GM19025 (cell line): ENCODE results near the gene IL22.

Source experiments
- ATAC-seq: cut with Tn5 transposase; IDR thresholded peaks from one replicate; pipeline ENCODE4 v1.9.1; 2021; ENCODE audit warnings: mild to moderate bottlenecking, low read depth, moderate library complexity; ENCODE audit not compliant: unreplicated experiment

The IL22 gene

DNA sequence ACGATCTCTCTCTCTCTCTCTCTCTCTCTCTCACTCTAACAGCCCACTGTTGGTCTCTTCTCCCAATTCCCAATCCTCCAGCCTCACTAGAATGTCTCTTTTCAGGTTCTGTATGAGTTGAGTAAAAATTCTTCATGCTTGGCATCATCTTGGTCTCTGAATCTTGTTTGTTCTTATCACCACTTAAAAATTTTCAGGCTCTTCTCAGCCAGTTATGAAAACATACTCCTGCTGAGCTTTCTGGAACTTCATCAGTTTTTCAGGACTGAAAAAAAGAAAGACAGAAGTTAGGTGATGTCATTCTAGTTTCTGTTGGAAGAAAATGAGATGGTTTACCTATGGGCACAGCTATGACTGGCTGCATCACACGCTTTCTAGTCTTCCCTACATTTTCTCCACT is 11.5 kb upstream of the IL22 start:
- ATAC-seq, result no peak

DNA sequence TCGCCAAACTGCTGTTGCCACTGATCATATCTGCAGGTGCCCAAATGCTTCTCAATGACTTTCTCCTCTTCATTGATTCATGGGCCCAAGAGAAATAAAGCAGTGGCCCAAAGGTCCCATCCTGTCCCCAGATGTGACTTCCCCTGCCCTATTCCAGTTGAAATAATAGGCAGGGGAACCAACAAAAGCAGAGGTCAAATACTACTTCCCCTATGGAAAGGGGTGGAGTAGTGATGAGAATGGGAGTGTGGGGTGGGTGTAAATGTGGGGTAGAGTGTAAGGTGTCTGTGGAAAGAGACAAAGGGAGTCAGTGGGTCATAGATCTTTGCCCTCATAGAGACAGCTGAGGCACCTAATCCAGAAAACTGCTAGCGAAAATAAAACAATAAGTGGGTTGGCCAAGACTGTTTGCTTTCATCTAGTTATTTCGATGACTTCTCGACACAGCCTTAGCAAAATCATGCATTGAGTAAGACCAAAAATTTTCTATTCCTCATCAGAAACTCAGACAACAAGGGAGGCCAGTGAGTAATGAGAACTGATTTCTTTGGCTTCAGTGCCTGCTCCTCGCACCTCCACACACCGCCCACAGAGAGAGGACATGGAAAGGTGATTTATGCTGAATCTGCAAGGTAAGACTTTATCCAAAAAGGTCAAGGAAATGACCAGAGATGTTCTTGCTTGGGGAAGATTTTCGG is 10.9 kb upstream of the IL22 start:
- no peak for ATAC-seq

DNA sequence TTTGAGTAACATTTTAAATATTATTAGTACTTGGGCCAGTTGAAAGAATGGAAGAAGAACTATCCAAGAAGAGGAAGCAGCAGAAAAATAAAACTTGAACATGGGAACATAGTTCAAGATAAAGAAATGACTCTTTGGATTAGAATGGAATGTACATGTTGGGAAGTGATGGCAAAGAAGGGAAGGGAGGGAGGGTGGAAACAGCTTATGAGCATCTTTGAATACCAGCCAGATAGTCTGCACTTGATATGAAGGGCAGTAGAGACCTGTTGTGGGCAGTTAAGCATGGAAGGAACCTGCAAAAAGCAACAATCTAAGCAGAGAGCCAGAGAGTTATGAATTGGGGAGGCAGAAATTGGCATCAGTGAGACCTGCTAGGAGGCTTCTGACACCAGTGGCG is 10.0 kb upstream of the IL22 start:
- ATAC-seq, result no peak

DNA sequence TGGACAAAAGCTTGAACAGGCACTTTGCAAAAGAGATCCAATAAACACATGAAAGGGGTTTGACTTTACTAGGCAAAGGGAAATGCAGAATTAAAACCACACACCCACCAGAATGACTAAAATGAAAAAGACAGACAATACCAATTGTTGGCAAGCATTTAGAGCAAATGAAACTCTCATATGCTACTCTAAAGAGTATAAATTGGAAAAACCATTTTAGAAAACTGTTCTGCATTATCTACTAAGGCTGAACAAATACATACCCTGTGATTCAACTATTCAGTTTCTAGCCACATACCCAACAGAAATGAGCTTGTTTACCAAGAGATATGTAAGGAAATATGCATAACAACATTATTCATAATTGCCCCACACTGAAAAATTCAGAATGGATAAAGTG is 8.5 kb upstream of the IL22 start:
- ATAC-seq, result no peak

DNA sequence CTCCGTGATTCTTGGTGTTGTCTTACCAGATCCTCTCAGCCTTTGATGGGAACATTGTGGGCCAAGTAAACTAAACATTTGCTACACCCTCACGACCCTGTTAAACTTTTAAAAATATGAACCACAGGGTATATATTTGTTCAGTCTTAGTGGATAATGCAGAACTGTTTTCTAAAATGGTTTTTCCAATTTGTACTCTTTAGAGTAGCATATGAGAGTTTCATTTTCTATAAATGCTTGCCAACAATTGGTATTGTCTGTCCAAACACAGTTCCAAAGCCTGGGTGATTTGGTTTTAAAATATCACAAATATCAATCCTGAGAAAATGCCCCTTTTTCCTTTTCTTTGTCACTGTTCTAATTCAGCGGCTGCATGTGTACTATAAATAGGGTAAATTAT is 6.7 kb upstream of the IL22 start:
- ATAC-seq, result no peak

DNA sequence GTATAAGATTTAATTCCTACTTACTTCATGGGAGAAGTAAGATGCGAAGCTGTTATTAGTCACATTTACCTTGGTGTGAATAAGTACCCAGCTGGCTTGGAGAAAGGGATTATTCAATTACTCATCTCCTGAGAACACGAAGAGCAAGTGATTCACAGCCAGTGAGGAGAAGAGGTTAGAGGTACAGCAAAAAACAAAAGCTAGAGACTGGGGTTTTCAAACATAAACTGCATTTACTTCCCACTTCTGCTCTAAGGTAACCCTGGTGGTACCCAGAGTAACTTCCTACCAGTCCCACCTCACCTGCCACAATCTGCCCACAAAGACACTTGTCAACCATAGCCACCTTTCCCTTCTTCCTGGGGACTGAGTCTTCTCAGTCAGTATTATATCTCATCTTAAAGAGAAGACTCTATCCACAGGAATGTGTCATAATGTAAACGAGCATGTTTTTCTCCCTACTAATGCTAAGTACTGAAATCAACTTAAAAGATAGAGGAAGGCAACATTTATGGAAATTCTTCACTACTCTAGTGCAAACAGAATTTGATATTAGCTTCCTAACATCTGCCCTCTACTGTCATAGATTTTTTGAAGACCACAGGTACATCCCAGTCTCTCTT is 6.0 kb upstream of the IL22 start:
- no peak for ATAC-seq

DNA sequence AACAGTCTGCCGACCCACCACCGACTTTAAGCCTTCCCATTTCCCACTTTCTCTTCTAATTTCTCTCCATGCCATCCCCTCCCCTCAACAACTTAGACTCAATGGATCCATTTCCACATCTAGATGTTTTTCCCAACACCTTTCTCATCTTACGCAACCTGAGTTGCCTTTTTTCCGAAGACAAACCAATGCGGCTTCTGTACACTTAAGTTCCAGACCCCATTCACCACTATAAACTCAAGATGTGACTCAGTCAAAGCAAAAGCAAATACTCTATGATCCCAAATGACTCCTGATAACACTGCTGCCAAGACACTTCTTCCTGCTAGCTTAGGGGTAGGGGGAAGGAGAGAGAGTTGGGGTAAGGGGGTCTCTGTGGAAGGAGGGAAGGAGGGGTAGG is 1.3 kb downstream of the IL22 start:
- no peak for ATAC-seq

DNA sequence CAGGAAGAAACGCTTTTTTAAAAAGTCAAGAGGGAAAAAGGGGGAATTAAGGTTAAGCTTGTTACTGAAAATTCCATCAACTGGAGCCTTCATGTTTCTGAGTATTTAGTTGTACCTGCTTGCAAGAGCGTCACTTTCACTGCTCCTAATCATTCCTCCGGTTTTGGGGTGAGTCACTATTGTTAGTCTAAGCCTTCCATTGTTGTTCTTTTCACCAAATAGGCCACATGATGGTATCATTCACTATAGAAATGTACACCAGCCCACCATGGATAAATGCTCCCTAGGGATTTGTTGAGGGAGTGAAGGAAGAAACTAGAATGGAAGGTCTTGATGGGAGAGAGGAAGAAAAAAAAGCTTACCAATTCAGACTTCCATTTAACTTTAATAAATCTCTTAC is 3.0 kb downstream of the IL22 start:
- ATAC-seq, result no peak

DNA sequence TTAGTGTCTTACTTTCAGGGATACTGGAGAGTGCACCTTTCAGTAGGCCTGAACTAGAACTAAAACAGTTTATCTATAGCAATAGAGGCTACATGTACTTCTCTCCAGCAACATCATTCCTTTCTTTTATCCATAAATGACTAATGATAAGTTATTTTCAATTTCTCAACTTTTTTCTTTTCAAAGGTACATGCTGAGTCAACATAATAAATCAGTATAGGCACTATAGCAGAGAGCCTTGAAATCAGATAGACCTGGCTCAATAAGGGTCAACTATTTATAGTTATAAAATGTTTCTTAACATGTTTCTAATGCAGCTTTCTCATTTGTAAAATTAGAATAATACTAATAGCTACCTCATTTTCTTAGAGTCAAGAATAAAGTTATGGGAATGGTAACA is 5.6 kb downstream of the IL22 start:
- no peak for ATAC-seq

DNA sequence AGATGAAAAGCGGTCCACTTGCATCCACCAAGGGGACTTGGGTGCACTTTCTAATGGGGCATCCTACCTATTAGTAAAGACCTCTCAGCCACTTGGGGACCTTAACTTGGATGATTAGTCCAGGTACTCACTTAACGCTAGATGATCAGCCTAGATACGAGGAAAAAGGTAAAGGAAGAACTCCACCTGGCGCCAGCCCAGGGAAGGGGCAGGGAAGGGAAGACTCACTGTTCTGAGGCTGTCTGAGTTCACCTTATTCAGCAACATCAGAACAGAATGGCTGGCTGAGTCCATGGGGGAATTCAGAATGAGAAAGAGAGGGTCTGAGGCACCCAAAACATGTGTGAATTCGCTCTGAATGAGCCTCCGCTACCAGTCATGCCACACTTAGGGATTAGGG is 7.1 kb downstream of the IL22 start:
- ATAC-seq, result no peak

DNA sequence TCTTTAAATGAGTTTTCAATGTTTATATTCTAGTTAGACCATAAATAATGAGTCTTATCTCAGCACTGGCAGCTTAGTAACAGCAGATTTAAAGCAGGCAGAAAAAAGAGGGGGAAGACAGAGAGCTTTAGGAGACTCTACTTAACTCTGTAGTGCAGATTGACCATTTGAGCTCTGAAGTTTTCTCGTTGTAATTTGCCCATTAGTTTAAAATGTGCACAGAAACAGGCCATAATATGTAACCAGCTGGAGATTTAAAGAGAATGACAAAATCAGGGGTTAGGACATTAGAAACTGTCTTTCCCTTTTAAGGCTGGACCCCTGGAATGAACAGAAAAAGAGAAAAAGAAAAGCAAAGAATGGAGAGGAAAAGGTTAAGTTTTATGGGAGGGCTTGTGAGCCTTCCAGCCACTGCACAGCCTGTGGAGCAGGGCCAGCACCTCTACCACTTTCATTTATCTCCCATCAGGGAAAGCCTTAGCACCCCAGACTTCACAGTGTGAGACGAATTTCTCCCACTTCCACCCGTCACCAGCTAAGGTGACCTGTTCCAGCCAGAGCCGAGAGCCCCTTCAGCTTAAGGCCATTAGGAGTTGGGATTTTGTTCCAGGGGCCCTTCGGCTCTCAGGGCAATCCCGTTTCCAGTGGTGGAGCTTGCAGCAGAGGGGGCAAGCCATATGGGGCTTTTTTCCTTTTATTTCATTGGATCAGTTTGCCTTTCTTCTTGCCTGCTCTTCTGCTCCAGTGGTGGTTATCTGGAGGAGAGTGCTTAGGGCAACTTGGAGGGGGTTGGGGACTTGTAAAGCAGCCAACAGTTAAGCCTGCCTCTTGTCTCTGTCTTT is 8.0 kb downstream of the IL22 start:
- ATAC-seq, result no peak

DNA sequence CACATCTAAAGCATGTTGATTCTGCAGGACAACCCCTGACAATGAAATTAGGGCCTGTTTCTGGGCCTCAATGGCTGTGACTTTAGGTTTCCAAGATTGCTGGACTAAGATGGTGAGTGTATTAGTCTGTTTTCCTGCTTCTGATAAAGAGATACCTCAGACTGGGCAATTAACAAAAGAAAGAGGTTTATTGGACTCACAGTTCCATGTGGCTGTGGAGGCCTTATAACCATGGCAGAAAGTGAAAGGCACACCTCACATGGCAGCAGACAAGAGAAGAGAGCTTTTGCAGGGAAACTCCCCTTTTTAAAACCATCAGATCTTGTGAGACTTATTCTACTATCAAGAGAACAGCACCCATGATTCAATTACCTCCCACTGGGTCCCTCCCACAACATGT is 10.6 kb downstream of the IL22 start:
- ATAC-seq, result no peak

DNA sequence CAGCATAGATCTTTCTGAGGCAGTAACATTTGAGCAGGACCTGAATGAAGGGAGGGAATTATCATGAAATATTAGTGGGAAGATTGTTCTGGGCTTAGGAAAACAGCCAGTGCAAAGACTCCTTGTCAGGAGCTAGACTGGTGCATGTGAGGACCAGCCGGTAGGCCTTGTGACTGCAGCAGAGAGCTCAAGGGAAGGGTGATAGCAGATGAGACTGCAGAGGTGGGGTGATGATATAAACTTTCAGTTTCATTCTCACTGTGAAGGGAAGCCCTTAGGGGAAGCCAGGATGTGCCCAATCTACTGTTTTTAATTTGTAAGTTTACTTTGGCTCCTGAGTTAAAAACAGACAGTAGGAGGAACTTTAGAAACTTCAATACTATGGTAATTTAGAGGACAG is 12.4 kb downstream of the IL22 start:
- ATAC-seq, result peak; percentile 96

DNA sequence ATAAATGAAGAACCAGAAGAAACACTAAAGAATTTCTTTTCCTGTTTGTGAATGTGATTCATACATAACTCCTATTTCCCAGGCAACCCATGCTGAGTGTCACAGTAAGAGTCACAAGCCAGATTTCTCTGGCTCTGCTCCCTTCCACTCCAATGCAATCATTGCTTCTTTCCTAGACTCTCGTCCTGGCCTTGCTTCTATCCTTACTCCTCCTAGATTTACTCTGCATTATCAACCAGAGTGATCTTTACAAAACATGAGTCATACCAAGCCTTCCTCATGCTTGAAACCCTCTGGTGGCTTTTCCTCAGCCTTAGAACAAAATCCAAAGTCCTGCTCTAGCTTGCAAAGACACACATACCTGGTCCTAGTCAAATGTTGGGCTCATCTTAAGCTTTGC is 13.3 kb downstream of the IL22 start:
- no peak for ATAC-seq

DNA sequence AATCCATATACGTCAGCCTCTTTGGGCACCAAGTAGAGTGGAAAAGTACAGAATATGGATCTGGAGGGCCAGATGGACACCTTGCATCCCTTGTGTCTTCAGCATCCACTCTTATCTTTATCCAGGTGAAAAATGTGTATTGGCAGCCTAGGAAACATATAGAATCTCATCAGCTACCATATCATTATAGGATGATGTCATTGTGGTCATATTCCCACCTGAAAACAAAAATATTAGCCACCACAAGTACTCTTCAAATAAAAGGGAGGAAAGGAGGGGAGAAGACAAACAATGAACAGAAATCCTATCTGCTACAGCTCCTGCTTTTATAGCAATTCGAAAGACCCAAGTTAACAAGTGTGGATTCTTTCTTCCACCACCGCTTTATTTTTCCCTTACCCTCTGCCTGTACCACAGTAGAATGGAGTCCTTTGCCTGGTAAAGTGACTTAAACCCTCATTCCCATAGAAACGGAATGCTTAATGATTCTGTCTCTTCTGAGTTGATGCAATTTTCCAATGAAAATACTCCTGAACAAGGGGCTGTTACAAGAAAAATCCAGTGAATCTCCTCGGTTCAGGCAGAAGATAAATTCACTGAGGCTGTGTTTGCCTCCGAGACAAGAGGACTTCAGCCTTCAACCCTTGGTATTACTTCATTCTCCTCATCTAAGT is 14.0 kb downstream of the IL22 start:
- no peak for ATAC-seq

DNA sequence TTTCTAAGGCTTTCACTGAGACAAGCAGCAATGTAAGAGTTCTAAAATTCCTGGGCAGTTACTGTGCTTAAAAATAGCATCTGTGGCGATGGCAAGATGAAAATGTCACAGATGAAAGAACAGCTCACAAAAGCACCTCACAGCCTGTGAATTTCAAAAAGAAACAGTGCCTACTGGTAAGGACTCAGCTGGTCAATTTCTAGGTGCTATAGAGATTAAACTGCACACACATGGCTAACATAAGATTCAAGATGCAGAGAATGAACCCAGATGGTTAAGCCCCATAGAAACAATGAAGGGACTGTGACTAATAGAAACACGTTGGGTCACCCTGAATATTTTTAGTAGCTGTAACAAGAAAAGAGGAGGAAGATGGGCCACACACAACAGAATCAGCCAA is 15.8 kb downstream of the IL22 start:
- ATAC-seq, result no peak

DNA sequence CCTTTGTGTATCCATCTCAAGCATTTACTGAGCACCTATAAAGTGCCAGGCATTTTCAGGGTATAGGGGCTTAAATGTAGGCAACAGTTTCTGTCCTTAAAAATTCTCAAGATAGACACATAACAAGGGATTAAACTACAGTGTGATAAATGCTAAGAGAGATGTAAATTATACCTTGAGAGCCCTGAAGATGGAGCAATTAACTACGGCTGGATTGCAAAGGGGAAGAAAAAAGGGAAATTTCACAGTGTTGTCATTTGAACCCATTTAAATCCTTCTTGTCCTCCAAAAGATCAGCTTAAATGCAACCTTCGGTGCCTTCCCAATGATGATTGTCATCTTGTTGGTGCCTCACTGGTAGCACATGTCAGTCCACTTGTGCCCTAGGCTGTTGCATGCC is 16.3 kb downstream of the IL22 start:
- no peak for ATAC-seq

DNA sequence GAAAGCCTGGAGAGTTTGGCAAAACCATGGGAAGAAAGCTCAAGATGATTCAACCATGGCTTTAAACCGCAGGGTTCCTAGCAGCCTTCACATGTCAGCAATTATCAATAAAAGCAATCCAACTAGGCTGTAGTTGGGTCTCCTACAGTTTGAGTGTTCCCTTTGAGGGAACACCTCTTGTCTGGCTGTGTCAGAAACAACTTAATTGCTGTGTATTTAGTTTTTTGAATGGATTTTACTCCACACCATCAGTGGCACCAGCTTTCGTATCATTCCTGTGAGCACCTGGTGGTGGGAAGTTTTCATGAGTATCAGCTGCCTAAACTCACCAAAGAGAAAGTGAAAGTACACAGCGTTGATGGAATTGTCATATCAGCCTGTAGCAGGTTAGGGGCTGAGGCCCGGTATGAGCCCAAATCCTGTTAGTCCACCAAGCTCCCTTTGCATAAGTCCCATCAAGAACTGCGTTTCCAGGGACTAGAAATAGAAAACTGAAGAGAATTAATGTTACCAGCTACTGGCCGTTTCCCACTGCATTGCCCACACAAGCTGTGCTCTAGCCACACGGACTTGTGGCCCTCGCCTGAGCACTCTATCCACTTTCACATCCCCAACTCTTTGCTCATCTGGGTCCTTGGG is 16.9 kb downstream of the IL22 start:
- peak; percentile 49 for ATAC-seq

DNA sequence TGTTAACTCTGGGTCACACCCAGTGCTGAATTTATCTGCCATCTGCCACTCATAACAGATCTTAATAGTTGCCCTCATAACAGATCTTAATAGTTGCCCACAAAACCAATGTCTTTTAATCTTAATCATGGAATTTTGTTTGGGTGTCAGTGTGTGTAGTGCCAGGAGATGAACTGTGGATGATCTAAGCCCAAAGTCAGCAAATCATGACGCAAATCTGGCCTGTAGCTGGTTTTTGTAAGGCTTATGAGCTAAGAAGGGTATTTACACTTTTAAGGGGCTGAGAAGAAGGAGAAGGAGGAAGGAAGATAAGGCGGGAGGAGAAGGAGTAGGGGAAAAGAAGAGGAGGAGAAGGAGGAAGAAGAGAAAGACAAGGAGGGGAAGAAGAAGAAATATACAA is 17.8 kb downstream of the IL22 start:
- ATAC-seq, result no peak

DNA sequence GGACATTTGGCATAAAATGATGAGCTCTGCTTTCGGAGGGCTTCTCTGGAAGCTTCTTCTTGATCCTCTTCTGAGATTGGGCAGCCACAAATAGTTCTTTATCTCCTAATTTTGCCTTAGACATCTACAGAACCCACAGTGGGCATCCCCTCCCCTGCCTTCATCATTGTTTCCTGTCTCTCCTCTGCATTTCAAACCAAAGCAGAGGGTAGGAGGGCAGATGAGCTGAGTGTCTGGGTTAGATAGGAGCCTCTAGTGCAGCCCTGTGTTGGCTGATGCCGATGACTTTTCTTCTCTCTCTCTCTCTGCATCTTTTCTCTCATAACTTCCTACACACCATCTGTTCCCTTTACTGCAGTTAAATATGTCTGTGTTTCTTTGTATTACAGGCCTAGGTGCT is 19.3 kb downstream of the IL22 start:
- ATAC-seq, result no peak

DNA sequence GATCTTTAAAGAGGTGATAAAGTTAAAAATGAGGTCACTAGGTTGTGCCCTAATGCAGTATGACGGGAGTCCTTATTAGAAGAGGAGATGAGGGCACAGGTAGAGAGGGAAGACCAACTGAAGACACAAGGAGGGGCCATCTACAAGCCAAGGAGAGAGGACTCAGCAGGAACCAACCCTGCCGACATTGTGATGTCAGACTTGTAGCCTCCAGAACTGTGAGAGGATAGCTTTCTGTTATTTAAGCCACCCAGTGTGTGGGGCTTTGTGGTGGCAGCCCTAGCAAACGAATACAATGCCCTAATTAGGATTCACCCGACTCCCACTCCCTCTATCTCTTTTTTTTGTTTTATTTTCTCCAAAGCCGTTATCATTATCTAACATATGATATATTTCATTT is 19.9 kb downstream of the IL22 start:
- ATAC-seq, result no peak
